NCI-H2171 (cell line): ENCODE measurements around the gene JRKL.

Experiments used
- DNase-seq: peaks from one replicate; lab custom pipeline; 2025; lab: John Stamatoyannopoulos, UW

JRKL gene

GRCh38 chr11:96389720-96390487, at the start of gene JRKL, which contains the start of gene CCDC82:
TSS of gene JRKL (plus strand) at chr11:96390013. CDS start at chr11:96390650, 637 bp downstream.
TSS of gene CCDC82 (minus strand) at chr11:96389912. CDS start at chr11:96384747, 5,165 bp downstream.
- peak; percentile 96 for DNase-seq

- DNase-seq, result no peak
Observed at GRCh38 chr11:96340555-96340885, 49.3 kb upstream of the JRKL start.

- DNase-seq, result no peak
Observed at GRCh38 chr11:96341211-96342013, 48.4 kb upstream of the JRKL start.

GRCh38 chr11:96342014-96342960, 47.5 kb upstream of the JRKL start:
- DNase-seq, result no peak

GRCh38 chr11:96342961-96343711, 46.7 kb upstream of the JRKL start, which contains the start of gene MAML2:
TSS of gene MAML2 (minus strand) at chr11:96343195. CDS start at chr11:96341895, 1,300 bp downstream.
- peak; percentile 84 for DNase-seq

GRCh38 chr11:96356848-96357247, 33.0 kb upstream of the JRKL start:
- no peak for DNase-seq

GRCh38 chr11:96357794-96358193, 32.0 kb upstream of the JRKL start:
- DNase-seq, result no peak

GRCh38 chr11:96358321-96358720, 31.5 kb upstream of the JRKL start:
- DNase-seq, result no peak

GRCh38 chr11:96361778-96362177, 28.0 kb upstream of the JRKL start:
- no peak for DNase-seq

- no peak for DNase-seq
Observed at GRCh38 chr11:96365493-96365892, 24.3 kb upstream of the JRKL start.

- DNase-seq, result no peak
Observed at GRCh38 chr11:96366024-96366423, 23.8 kb upstream of the JRKL start.

GRCh38 chr11:96367342-96367741, 22.5 kb upstream of the JRKL start:
- DNase-seq, result no peak

- DNase-seq, result no peak
Observed at GRCh38 chr11:96373826-96374225, 16.0 kb upstream of the JRKL start.

GRCh38 chr11:96376796-96377195, 13.0 kb upstream of the JRKL start:
- DNase-seq, result no peak

GRCh38 chr11:96384156-96384555, 5.7 kb upstream of the JRKL start:
- no peak for DNase-seq

GRCh38 chr11:96385187-96385586, 4.6 kb upstream of the JRKL start:
- DNase-seq, result no peak

- peak; percentile 65 for DNase-seq
Observed at GRCh38 chr11:96388891-96389719, 708 bp upstream of the JRKL start.

- no peak for DNase-seq
Observed at GRCh38 chr11:96390488-96390792, 627 bp downstream of the JRKL start.

GRCh38 chr11:96391698-96392307, 2.0 kb downstream of the JRKL start:
- DNase-seq, result no peak

GRCh38 chr11:96393753-96394348, 4.0 kb downstream of the JRKL start:
- DNase-seq, result peak; percentile 11
